ENCODE measurements around the gene ZBTB48. TPM values are rescaled to one million over a fixed set of nuclear protein-coding genes. Genes with fewer than 3 reads are reported as not detected.

The ZBTB48 gene
- total RNA-seq, 1 donor from 2014 or later, result 19.9 TPM

GRCh38 chr1:6585081-6585722 lies 5.4 kb downstream of the ZBTB48 start:
- peaks cover 22% of the 10 kb centered on the region for H3K4me1 Mint-ChIP-seq (ENCODE audit: low read depth)
- DNase-seq (ENCODE audit: low spot score), result no peak
- TF ChIP-seq CTCF (IDR thresholded peaks at IDR 0.05), result no peak
- no peak overlapping the region for H3K4me3 Mint-ChIP-seq (ENCODE audit: unreplicated experiment)
- H3K27me3 Mint-ChIP-seq (ENCODE audit: low read depth), result no peaks in the 10 kb centered on the region
- no peaks in the 10 kb centered on the region for H3K9me3 Mint-ChIP-seq (ENCODE audit: low read depth)
- H3K27ac Mint-ChIP-seq (ENCODE audit: unreplicated experiment), result no peak overlapping the region
- H3K36me3 Mint-ChIP-seq (ENCODE audit: low read depth), result no peaks in the 10 kb centered on the region

GRCh38 chr1:6585841-6586240 lies 6.0 kb downstream of the ZBTB48 start:
- Mint-ChIP-seq H3K27ac (ENCODE audit: unreplicated experiment) (no peak overlapping the region), H3K9me3 (ENCODE audit: low read depth) (no peaks in the 10 kb centered on the region), H3K4me1 (ENCODE audit: low read depth) (peaks cover 16% of the 10 kb centered on the region), H3K27me3 (ENCODE audit: low read depth) (no peaks in the 10 kb centered on the region), H3K4me3 (ENCODE audit: unreplicated experiment) (no peak overlapping the region), H3K36me3 (ENCODE audit: low read depth) (peaks cover 3% of the 10 kb centered on the region)
- no peak for DNase-seq (ENCODE audit: low spot score)
- TF ChIP-seq CTCF (IDR thresholded peaks at IDR 0.05), result no peak

- Mint-ChIP-seq H3K27ac (ENCODE audit: unreplicated experiment) (no peak overlapping the region), H3K4me3 (ENCODE audit: unreplicated experiment) (no peak overlapping the region), H3K36me3 (ENCODE audit: low read depth) (peaks cover 3% of the 10 kb centered on the region), H3K9me3 (ENCODE audit: low read depth) (no peaks in the 10 kb centered on the region), H3K27me3 (ENCODE audit: low read depth) (no peaks in the 10 kb centered on the region), H3K4me1 (ENCODE audit: low read depth) (peaks cover 10% of the 10 kb centered on the region)
- DNase-seq (ENCODE audit: low spot score), result no peak
- no peak for TF ChIP-seq CTCF (IDR thresholded peaks at IDR 0.05)
Measured at GRCh38 chr1:6586404-6586816, 6.6 kb downstream of the ZBTB48 start.

- no peaks in the 10 kb centered on the region for H3K9me3 Mint-ChIP-seq (ENCODE audit: low read depth)
- H3K27ac Mint-ChIP-seq (ENCODE audit: unreplicated experiment), result no peak overlapping the region
- no peak for DNase-seq (ENCODE audit: low spot score)
- peaks cover under 1% of the 10 kb centered on the region for H3K4me1 Mint-ChIP-seq (ENCODE audit: low read depth)
- H3K36me3 Mint-ChIP-seq (ENCODE audit: low read depth), result peaks cover 3% of the 10 kb centered on the region
- H3K27me3 Mint-ChIP-seq (ENCODE audit: low read depth), result no peaks in the 10 kb centered on the region
- no peak overlapping the region for H3K4me3 Mint-ChIP-seq (ENCODE audit: unreplicated experiment)
- TF ChIP-seq CTCF (IDR thresholded peaks at IDR 0.05), result no peak
Measured at GRCh38 chr1:6587261-6588005, 7.6 kb downstream of the ZBTB48 start.

GRCh38 chr1:6588128-6588892 lies 8.5 kb downstream of the ZBTB48 start:
- no peak for TF ChIP-seq CTCF (IDR thresholded peaks at IDR 0.05)
- DNase-seq (ENCODE audit: low spot score), result no peak
- H3K9me3 Mint-ChIP-seq (ENCODE audit: low read depth), result no peaks in the 10 kb centered on the region
- H3K27me3 Mint-ChIP-seq (ENCODE audit: low read depth), result no peaks in the 10 kb centered on the region
- no peaks in the 10 kb centered on the region for H3K4me1 Mint-ChIP-seq (ENCODE audit: low read depth)
- peak overlapping the region; percentile 45 for H3K27ac Mint-ChIP-seq (ENCODE audit: unreplicated experiment)
- peaks cover 3% of the 10 kb centered on the region for H3K36me3 Mint-ChIP-seq (ENCODE audit: low read depth)
- H3K4me3 Mint-ChIP-seq (ENCODE audit: unreplicated experiment), result no peak overlapping the region
